Measurements from ENCODE around the gene PITPNM1. TPM values are rescaled to one million over a fixed set of nuclear protein-coding genes. Genes with fewer than 3 reads are reported as not detected.

The PITPNM1 gene
- total and polyA plus RNA-seq, 2 of the 13 experiments (the other 11 are each of a cell fraction or from before 2014, with no cell fraction given) = 8.2 to 8.5 TPM

GRCh38 chr11:67484847-67485311 lies 20.3 kb downstream of the PITPNM1 start:
- TF ChIP-seq ZNF740 (CRISPR knock-in tag; IDR thresholded peaks at IDR 0.05) = no peak
- TF ChIP-seq KDM3A (CRISPR knock-in tag; IDR thresholded peaks at IDR 0.05; ENCODE audit: low read depth) = no peak
- no peak for TF ChIP-seq PBX3 (CRISPR knock-in tag; IDR thresholded peaks at IDR 0.05; ENCODE audit: borderline replicate concordance)
- no peak for TF ChIP-seq PHB2 (IDR thresholded peaks at IDR 0.05; ENCODE audit: partially characterized antibody)
- no peak for TF ChIP-seq ZBTB37 (CRISPR knock-in tag; IDR thresholded peaks at IDR 0.05)
- no peak for TF ChIP-seq SIN3A (IDR thresholded peaks at IDR 0.05; ENCODE audit: borderline replicate concordance, low read depth, low read length)
- TF ChIP-seq ZNF124 (CRISPR knock-in tag; IDR thresholded peaks at IDR 0.05) = no peak
- TF ChIP-seq RNF2 (conservative IDR thresholded peaks at IDR 0.05; ENCODE audit: low read depth) = no peak
- TF ChIP-seq KLF15 (CRISPR knock-in tag; IDR thresholded peaks at IDR 0.05; ENCODE audit: borderline replicate concordance) = no peak
- TF ChIP-seq ZNF703 (CRISPR knock-in tag; IDR thresholded peaks at IDR 0.05; ENCODE audit: borderline replicate concordance) = no peak
- no peak for TF ChIP-seq POLR2A (IDR thresholded peaks at IDR 0.05; ENCODE audit: insufficient read depth in 1 of 2, low read depth in 2 of 2, low read length in 2 of 2)
- BruUV-seq (replicated peaks) = no TSS peak
- peak overlapping the region; percentile 68; the same call in 1 of the 2 replicates for H3K4me2 ChIP-seq (ENCODE audit: low read depth, low read length)
- no peak for DNase-seq (ENCODE audit: low spot score)
- POLR2A ChIA-PET = no interaction called here
- in situ Hi-C loops (cut with HindIII; ENCODE audit: extremely low pct_ligation_motif_present, low pct_unique_long_range_greater_than_20kb) (no loop called here), intact Hi-C loops (cut with micrococcal nuclease; ENCODE audit: unreplicated experiment) (no loop called here)
- H4K20me1 ChIP-seq (ENCODE audit: insufficient read depth, low read length) = no peaks in the 10 kb centered on the region
- CTCF ChIA-PET (ENCODE audit: low intra/inter-chr PET ratio, low total read pairs) = no interaction called here
- H3K36me3 ChIP-seq (replicated peaks in 1 of 2; ENCODE audit: control insufficient read depth in 1 of 2, insufficient read depth in 2 of 2, low read length in 2 of 2) = peaks cover 4 to 17% of the 10 kb centered on the region in 2 experiments; a peak in 3 of 5 replicates
- WGBS (ENCODE audit: low lambda C conversion rate) = 97% methylated on average over 11 of the region's 11 CpGs
- no peak overlapping the region for H3K27ac ChIP-seq (ENCODE audit: extremely low read length, insufficient read depth, low read length)
- no peak overlapping the region for H3K4me3 ChIP-seq (replicated peaks in 1 of 3; ENCODE audit: insufficient read depth in 1 of 3, low read depth in 2 of 3, low read length in 3 of 3)
- ATAC-seq = no peak
- H2AFZ ChIP-seq (ENCODE audit: low read length) = no peak overlapping the region
- FAIRE-seq = no peak
- peaks cover 28% of the 10 kb centered on the region for H3K4me1 ChIP-seq (ENCODE audit: insufficient read depth, low read length)
- H3K27me3 ChIP-seq (ENCODE audit: control insufficient read depth in 1 of 2, insufficient read depth in 2 of 2, low read length in 2 of 2) = no peaks in the 10 kb centered on the region
- H3K9me3 ChIP-seq (ENCODE audit: low read length) = no peaks in the 10 kb centered on the region
- H3K79me2 ChIP-seq (ENCODE audit: insufficient read depth, low read length) = no peaks in the 10 kb centered on the region
- 0 out of 2 replicates have a peak overlapping the region, but pooled peaks have one; percentile 72 for H3K9ac ChIP-seq (ENCODE audit: insufficient read depth, low read depth, low read length)

Measured in HepG2 (cell line).